ENCODE measurements around the gene AFF3.

The AFF3 gene

GRCh38 chr2:99623035-99623434, 519.4 kb downstream of the AFF3 start:
- Histone ChIP-seq H2AFZ (ENCODE audit: low read depth, low read length) (no peak overlapping the region), H3K4ac (ENCODE audit: low read depth in 1 of 2, low read length in 2 of 2) (no peak overlapping the region), H3K36me3 (ENCODE audit: control insufficient read depth in 1 of 2, insufficient read depth in 2 of 2, low read depth in 1 of 2, low read length in 2 of 2) (peaks cover 0 to 11% of the 10 kb centered on the region in 2 experiments), H3K4me1 (ENCODE audit: control insufficient read depth, insufficient read depth, low read depth, low read length) (peaks cover 4% of the 10 kb centered on the region), H3K27ac (ENCODE audit: low read length, poor library complexity, severe bottlenecking) (no peak overlapping the region), H3K27me3 (ENCODE audit: control insufficient read depth in 1 of 2, insufficient read depth in 1 of 2, low read length in 2 of 2) (peaks cover 0 to 62% of the 10 kb centered on the region in 2 experiments), H3K4me2 (ENCODE audit: low read length, poor library complexity, severe bottlenecking) (no peak overlapping the region), H3K23ac (ENCODE audit: low read length in 2 of 2) (no peak overlapping the region), H2BK15ac (ENCODE audit: low read depth, poor library complexity, severe bottlenecking) (no peak overlapping the region), H3K14ac (ENCODE audit: low read length in 2 of 2) (no peak overlapping the region), H3K79me1 (replicated peaks; ENCODE audit: low read length, poor library complexity, severe bottlenecking) (peaks cover 10% of the 10 kb centered on the region), H2BK12ac (ENCODE audit: low read length in 2 of 2) (no peak overlapping the region), H2AK5ac (ENCODE audit: low read length, severe bottlenecking) (no peak overlapping the region), H3K4me3 (ENCODE audit: insufficient read depth in 1 of 2, low read depth in 1 of 2, low read length in 2 of 2) (no peak overlapping the region), H3K9ac (ENCODE audit: low read length) (no peak overlapping the region), H4K8ac (ENCODE audit: low read length) (no peak overlapping the region), H2BK5ac (ENCODE audit: low read depth, low read length, poor library complexity, severe bottlenecking) (no peak overlapping the region), H3K9me3 (ENCODE audit: control insufficient read depth, low read length) (no peaks in the 10 kb centered on the region), H3K18ac (ENCODE audit: low read depth in 1 of 2, low read length in 2 of 2) (no peak overlapping the region), H4K91ac (ENCODE audit: low read length) (no peak overlapping the region), H2BK120ac (ENCODE audit: low read depth, low read length) (no peak overlapping the region)
- no peak for DNase-seq
- WGBS: 100% methylated on average over 1 of the region's 4 CpGs

GRCh38 chr2:99622534-99622933, 519.9 kb downstream of the AFF3 start:
- Histone ChIP-seq H2AK5ac (ENCODE audit: low read length, severe bottlenecking) (no peak overlapping the region), H3K9ac (ENCODE audit: low read length) (no peak overlapping the region), H3K9me3 (ENCODE audit: control insufficient read depth, low read length) (no peaks in the 10 kb centered on the region), H3K4ac (ENCODE audit: low read depth in 1 of 2, low read length in 2 of 2) (no peak overlapping the region), H3K18ac (ENCODE audit: low read depth in 1 of 2, low read length in 2 of 2) (no peak overlapping the region), H2BK5ac (ENCODE audit: low read depth, low read length, poor library complexity, severe bottlenecking) (no peak overlapping the region), H3K79me1 (replicated peaks; ENCODE audit: low read length, poor library complexity, severe bottlenecking) (peaks cover 10% of the 10 kb centered on the region), H3K27ac (ENCODE audit: low read length, poor library complexity, severe bottlenecking) (no peak overlapping the region), H3K23ac (ENCODE audit: low read length in 2 of 2) (no peak overlapping the region), H3K4me1 (ENCODE audit: control insufficient read depth, insufficient read depth, low read depth, low read length) (peaks cover 4% of the 10 kb centered on the region), H3K4me2 (ENCODE audit: low read length, poor library complexity, severe bottlenecking) (no peak overlapping the region), H3K14ac (ENCODE audit: low read length in 2 of 2) (peak overlapping the region in 1 of 2 experiments; percentile 11), H3K27me3 (ENCODE audit: control insufficient read depth in 1 of 2, insufficient read depth in 1 of 2, low read length in 2 of 2) (peaks cover 0 to 64% of the 10 kb centered on the region in 2 experiments), H2BK120ac (ENCODE audit: low read depth, low read length) (no peak overlapping the region), H2AFZ (ENCODE audit: low read depth, low read length) (no peak overlapping the region), H4K91ac (ENCODE audit: low read length) (no peak overlapping the region), H4K8ac (ENCODE audit: low read length) (no peak overlapping the region), H2BK12ac (ENCODE audit: low read length in 2 of 2) (no peak overlapping the region), H2BK15ac (ENCODE audit: low read depth, poor library complexity, severe bottlenecking) (no peak overlapping the region), H3K36me3 (ENCODE audit: control insufficient read depth in 1 of 2, insufficient read depth in 2 of 2, low read depth in 1 of 2, low read length in 2 of 2) (peaks cover 0 to 11% of the 10 kb centered on the region in 2 experiments), H3K4me3 (ENCODE audit: insufficient read depth in 1 of 2, low read depth in 1 of 2, low read length in 2 of 2) (no peak overlapping the region)
- DNase-seq: no peak
- WGBS: 93% methylated on average over 6 of the region's 6 CpGs

- Histone ChIP-seq H3K23ac (ENCODE audit: low read length in 2 of 2) (no peak overlapping the region), H2AFZ (ENCODE audit: low read depth, low read length) (no peak overlapping the region), H3K9me3 (ENCODE audit: control insufficient read depth, low read length) (no peaks in the 10 kb centered on the region), H3K4me2 (ENCODE audit: low read length, poor library complexity, severe bottlenecking) (no peak overlapping the region), H2BK15ac (ENCODE audit: low read depth, poor library complexity, severe bottlenecking) (no peak overlapping the region), H2BK12ac (ENCODE audit: low read length in 2 of 2) (no peak overlapping the region), H3K18ac (ENCODE audit: low read depth in 1 of 2, low read length in 2 of 2) (no peak overlapping the region), H3K79me1 (replicated peaks; ENCODE audit: low read length, poor library complexity, severe bottlenecking) (peaks cover 11% of the 10 kb centered on the region), H3K27ac (ENCODE audit: low read length, poor library complexity, severe bottlenecking) (no peak overlapping the region), H2BK120ac (ENCODE audit: low read depth, low read length) (no peak overlapping the region), H3K14ac (ENCODE audit: low read length in 2 of 2) (no peak overlapping the region), H3K9ac (ENCODE audit: low read length) (no peak overlapping the region), H3K36me3 (ENCODE audit: control insufficient read depth in 1 of 2, insufficient read depth in 2 of 2, low read depth in 1 of 2, low read length in 2 of 2) (peaks cover 0 to 11% of the 10 kb centered on the region in 2 experiments), H4K91ac (ENCODE audit: low read length) (no peak overlapping the region), H2AK5ac (ENCODE audit: low read length, severe bottlenecking) (no peak overlapping the region), H3K27me3 (ENCODE audit: control insufficient read depth in 1 of 2, insufficient read depth in 1 of 2, low read length in 2 of 2) (peaks cover 0 to 67% of the 10 kb centered on the region in 2 experiments), H3K4ac (ENCODE audit: low read depth in 1 of 2, low read length in 2 of 2) (no peak overlapping the region), H4K8ac (ENCODE audit: low read length) (no peak overlapping the region), H2BK5ac (ENCODE audit: low read depth, low read length, poor library complexity, severe bottlenecking) (no peak overlapping the region), H3K4me1 (ENCODE audit: control insufficient read depth, insufficient read depth, low read depth, low read length) (peaks cover 4% of the 10 kb centered on the region), H3K4me3 (ENCODE audit: insufficient read depth in 1 of 2, low read depth in 1 of 2, low read length in 2 of 2) (no peak overlapping the region)
- 94% methylated on average over 1 of the region's 5 CpGs for WGBS
- DNase-seq: no peak
Observed at GRCh38 chr2:99621774-99622173, 520.6 kb downstream of the AFF3 start.

- H2BK5ac ChIP-seq (ENCODE audit: low read depth, low read length, poor library complexity, severe bottlenecking): no peak overlapping the region
- peaks cover 11% of the 10 kb centered on the region for H3K79me1 ChIP-seq (replicated peaks; ENCODE audit: low read length, poor library complexity, severe bottlenecking)
- no peak overlapping the region for H3K4me3 ChIP-seq (ENCODE audit: insufficient read depth in 1 of 2, low read depth in 1 of 2, low read length in 2 of 2)
- H3K14ac ChIP-seq (ENCODE audit: low read length in 2 of 2): no peak overlapping the region
- no peak for DNase-seq
- H3K4me2 ChIP-seq (ENCODE audit: low read length, poor library complexity, severe bottlenecking): no peak overlapping the region
- H2AFZ ChIP-seq (ENCODE audit: low read depth, low read length): no peak overlapping the region
- H4K8ac ChIP-seq (ENCODE audit: low read length): no peak overlapping the region
- no peak overlapping the region for H4K91ac ChIP-seq (ENCODE audit: low read length)
- H3K4ac ChIP-seq (ENCODE audit: low read depth in 1 of 2, low read length in 2 of 2): no peak overlapping the region
- H3K36me3 ChIP-seq (ENCODE audit: control insufficient read depth in 1 of 2, insufficient read depth in 2 of 2, low read depth in 1 of 2, low read length in 2 of 2): peaks cover 0 to 11% of the 10 kb centered on the region in 2 experiments
- no peak overlapping the region for H3K27ac ChIP-seq (ENCODE audit: low read length, poor library complexity, severe bottlenecking)
- no peak overlapping the region for H2BK15ac ChIP-seq (ENCODE audit: low read depth, poor library complexity, severe bottlenecking)
- 97% methylated on average over 4 of the region's 4 CpGs for WGBS
- no peak overlapping the region for H2BK120ac ChIP-seq (ENCODE audit: low read depth, low read length)
- no peak overlapping the region for H2BK12ac ChIP-seq (ENCODE audit: low read length in 2 of 2)
- H3K9ac ChIP-seq (ENCODE audit: low read length): no peak overlapping the region
- H3K4me1 ChIP-seq (ENCODE audit: control insufficient read depth, insufficient read depth, low read depth, low read length): peaks cover 4% of the 10 kb centered on the region
- H2AK5ac ChIP-seq (ENCODE audit: low read length, severe bottlenecking): no peak overlapping the region
- no peak overlapping the region for H3K18ac ChIP-seq (ENCODE audit: low read depth in 1 of 2, low read length in 2 of 2)
- H3K9me3 ChIP-seq (ENCODE audit: control insufficient read depth, low read length): no peaks in the 10 kb centered on the region
- H3K23ac ChIP-seq (ENCODE audit: low read length in 2 of 2): no peak overlapping the region
- H3K27me3 ChIP-seq (ENCODE audit: control insufficient read depth in 1 of 2, insufficient read depth in 1 of 2, low read length in 2 of 2): peaks cover 0 to 61% of the 10 kb centered on the region in 2 experiments
Observed at GRCh38 chr2:99621106-99621505, 521.3 kb downstream of the AFF3 start.

Data from mesenchymal stem cell (in vitro differentiated cells and primary cell).